Esophagus squamous epithelium (tissue), 5 donors: ENCODE data around the gene PTPRT. TPM values are rescaled to one million over a fixed set of nuclear protein-coding genes. Genes with fewer than 3 reads are reported as not detected.

ENCODE experiments used
- DNase-seq: peaks from one replicate; lab custom pipeline; 2025; lab: John Stamatoyannopoulos, UW
- H3K27ac ChIP-seq, 4 donors: fragments of 200-600 bp; sonication (generic); one replicate each; pipeline ENCODE4 v1.5.1; 2016 to 2019; ENCODE audit warnings: mild to moderate bottlenecking in 1 of 4
- H3K27me3 ChIP-seq, 4 donors: fragments of 200-600 bp; sonication (generic); 1 replicate in 3 of 4; 2 replicates in 1 of 4; pipeline versions ENCODE4 v1.5.1 to v1.6.0; 2017 to 2021; ENCODE audit warnings: antibody characterized with exemption in 1 of 4
- H3K36me3 ChIP-seq, 3 donors: fragments of 200-600 bp; sonication (generic); one replicate each; pipeline ENCODE4 v1.5.1; 2016 to 2019
- H3K4me1 ChIP-seq, 3 donors: fragments of 200-600 bp; sonication (generic); one replicate each; pipeline ENCODE4 v1.5.1; 2017 to 2019
- H3K4me3 ChIP-seq, 4 donors: fragments of 200-600 bp; sonication (generic); 1 replicate in 3 of 4; 2 replicates in 1 of 4; pipeline ENCODE4 v1.5.1; 2016 to 2019; ENCODE audit warnings: mild to moderate bottlenecking in 2 of 4, moderate library complexity in 1 of 4
- H3K9me3 ChIP-seq, 3 donors: fragments of 200-600 bp; sonication (generic); one replicate each; pipeline ENCODE4 v1.5.1; 2016 to 2019
- CTCF ChIP-seq, 6 experiments: fragments of 450-650 bp in 4 of 6; fragments of 200-600 bp in 2 of 6; sonication (generic) in 2 of 6; IDR thresholded peaks; one replicate each; pipeline ENCODE4 v1.5.1; 2016 to 2019; ENCODE audit warnings: antibody characterized with exemption in 6 of 6, mild to moderate bottlenecking in 4 of 6, moderate library complexity in 4 of 6
- POLR2A ChIP-seq, 4 donors: fragments of 450-650 bp; IDR thresholded peaks; one replicate each; pipeline ENCODE4 v1.6.1; 2017; ENCODE audit warnings: antibody characterized with exemption in 4 of 4, mild to moderate bottlenecking in 4 of 4, moderate library complexity in 3 of 4
- WGBS, 2 donors: methylation state at CpG; one replicate each; pipeline ENCODE4 v1.1.5; 2018; 5-methylcytosine and 5-hydroxymethylcytosine counted together
- intact Hi-C: fragments of 100-400 bp; cut with DNase I; formaldehyde crosslinking; loops from one replicate; pipeline ENCODE4 v1.15.0; 2022
- total RNA-seq, 4 donors: library from RNA; depleted of rRNA; stranded (reverse); fragments of >200 nt; gene quantifications; one replicate each; pipeline ENCODE4 v1.1.0, GENCODE V29; 2016
- donor health status: DM: yes; HTN: yes; CAD: no.

The PTPRT gene
- total RNA-seq, 4 donors from 2014 or later = under 0.01 to 0.06 TPM; not detected in 2

- H3K27ac ChIP-seq = no peak overlapping the region
- 77 to 84% methylated on average over 2 to 3 of the region's 3 CpGs for WGBS, 2 donors
- H3K4me3 ChIP-seq = no peak overlapping the region
- H3K4me1 ChIP-seq = peaks cover 0 to 16% (median 0%) of the 10 kb centered on the region in 3 donors
- no peaks in the 10 kb centered on the region for H3K27me3 ChIP-seq
- H3K9me3 ChIP-seq = no peaks in the 10 kb centered on the region
- H3K36me3 ChIP-seq = no peaks in the 10 kb centered on the region
- TF ChIP-seq POLR2A (IDR thresholded peaks at IDR 0.05) (no peak), CTCF (IDR thresholded peaks at IDR 0.05) (no peak)
- intact Hi-C loops = no loop called here
- no peak for DNase-seq
These were observed 352.2 kb downstream of the PTPRT start for GRCh38 chr20:42837456-42837855.

DNA sequence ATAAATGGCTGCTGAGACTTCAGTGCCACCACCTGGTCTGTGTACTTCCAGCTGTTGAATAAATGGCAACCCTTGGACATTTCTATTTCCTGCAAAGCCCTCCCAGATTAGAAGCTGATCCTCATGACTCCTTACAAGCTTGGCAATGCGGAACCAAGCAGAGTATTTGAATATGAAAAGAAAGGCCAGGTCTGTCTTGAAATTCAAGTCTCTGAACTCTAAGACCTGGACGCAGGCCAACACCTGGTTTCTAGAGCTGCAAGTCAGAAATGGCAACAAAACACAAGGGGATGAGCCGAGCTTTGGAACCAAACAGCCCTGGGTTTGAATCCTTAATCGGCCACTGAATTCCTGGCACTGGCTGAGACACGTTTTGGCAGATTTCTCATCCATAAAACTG, 353.4 kb downstream of the PTPRT start:
- H3K27ac ChIP-seq = no peak overlapping the region
- H3K27me3 ChIP-seq = no peaks in the 10 kb centered on the region
- H3K4me1 ChIP-seq = peaks cover 0 to 16% (median 0%) of the 10 kb centered on the region in 3 donors
- no peak overlapping the region for H3K4me3 ChIP-seq
- no peaks in the 10 kb centered on the region for H3K9me3 ChIP-seq
- TF ChIP-seq POLR2A (IDR thresholded peaks at IDR 0.05) = no peak
- no peak for TF ChIP-seq CTCF (IDR thresholded peaks at IDR 0.05)
- intact Hi-C loops = no loop called here
- no peak for DNase-seq
- no peaks in the 10 kb centered on the region for H3K36me3 ChIP-seq
- WGBS, 2 donors = 27 to 34% methylated on average over 5 of the region's 5 CpGs

DNA sequence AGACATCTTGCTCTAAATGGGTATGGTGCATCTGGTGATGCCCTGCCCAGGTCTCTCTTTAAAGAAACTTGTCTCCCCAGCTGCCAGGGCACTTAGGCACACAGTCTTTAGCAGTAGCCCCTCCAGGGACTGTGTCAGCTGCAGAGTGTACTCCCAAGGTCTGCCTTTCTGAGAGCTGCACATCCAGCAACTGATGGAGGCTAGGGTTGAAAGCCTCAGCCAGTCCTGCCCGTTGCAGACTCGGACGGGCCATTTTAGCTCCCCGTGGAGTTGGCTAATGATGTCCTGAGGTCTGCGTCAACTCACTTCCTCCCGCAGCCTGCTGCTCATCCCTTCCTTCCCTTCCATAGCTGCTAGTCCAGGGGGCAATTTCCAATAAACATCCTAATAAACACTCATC, 381.8 kb downstream of the PTPRT start:
- Histone ChIP-seq H3K4me3 (no peak overlapping the region), H3K4me1 (no peaks in the 10 kb centered on the region), H3K27me3 (no peaks in the 10 kb centered on the region), H3K9me3 (no peaks in the 10 kb centered on the region), H3K27ac (no peak overlapping the region), H3K36me3 (no peaks in the 10 kb centered on the region)
- no peak for DNase-seq
- intact Hi-C loops = no loop called here
- TF ChIP-seq CTCF (IDR thresholded peaks at IDR 0.05) (no peak), POLR2A (IDR thresholded peaks at IDR 0.05) (no peak)
- 81 to 84% methylated on average over 5 to 6 of the region's 6 CpGs for WGBS, 2 donors

GRCh38 chr20:42795111-42795695, 394.5 kb downstream of the PTPRT start:
- no peaks in the 10 kb centered on the region for H3K4me1 ChIP-seq
- no peak for DNase-seq

More at GRCh38 chr20:42795111-42795695, 394.5 kb downstream of the PTPRT start:
- Histone ChIP-seq H3K27ac (no peak overlapping the region), H3K4me3 (no peak overlapping the region), H3K9me3 (no peaks in the 10 kb centered on the region), H3K27me3 (peaks cover 0 to 3% (median 0%) of the 10 kb centered on the region in 4 donors), H3K36me3 (no peaks in the 10 kb centered on the region)
- 63 to 64% methylated on average over 9 to 11 of the region's 11 CpGs for WGBS, 2 donors
- intact Hi-C loops = no loop called here
- TF ChIP-seq CTCF (IDR thresholded peaks at IDR 0.05) = no peak
- TF ChIP-seq POLR2A (IDR thresholded peaks at IDR 0.05) = no peak
